Endothelial cell of umbilical vein (primary cell): ENCODE data around the gene DISP1. TPM values are rescaled to one million over a fixed set of nuclear protein-coding genes. Genes with fewer than 3 reads are reported as not detected.

Source experiments
- BruUV-seq: library from RNA; stranded (reverse); fragments of 400-500 nt; replicated peaks from 2 replicates; lab custom pipeline; 2021; lab: Mats Ljungman, UMichigan
- CTCF ChIA-PET: fragments of 300-600, 350-600 bp; sonication (Branson Sonifier 250); formaldehyde crosslinking; loops from one replicate; lab custom pipeline; 2021; ENCODE audit warnings: antibody characterized with exemption, inconsistent platforms; lab: Charles Lee
- POLR2A ChIA-PET: fragments of 300-600, 350-600 bp; sonication (Branson Sonifier 250); formaldehyde crosslinking; loops from one replicate; lab custom pipeline; 2021; ENCODE audit warnings: antibody characterized with exemption, inconsistent platforms; lab: Charles Lee
- DNase-seq: peaks from one replicate; pipeline ENCODE4 v3.0.0-alpha.2; 2011; ENCODE audit warnings: low read depth, low spot score
- FAIRE-seq: peaks from 2 replicates; lab custom pipeline; 2011; peaks lifted over from hg19 to GRCh38; lab: Jason Lieb, UNC
- H2AFZ ChIP-seq: 2 replicates; pipeline ENCODE4 v1.6.0; 2012; ENCODE audit warnings: low read depth, low read length, control low read depth, inconsistent platforms
- H3K27ac ChIP-seq: 2 replicates; pipeline ENCODE4 v1.5.1; 2011; ENCODE audit warnings: low read depth, mild to moderate bottlenecking, control low read depth, low read length, moderate library complexity; ENCODE audit not compliant: insufficient read depth
- H3K27me3 ChIP-seq, 2 experiments: 2 replicates each; pipeline versions ENCODE4 v1.6.0 to v1.6.1; 2011; ENCODE audit warnings: low read length in 2 of 2, mixed read lengths in 1 of 2; ENCODE audit not compliant: control insufficient read depth in 2 of 2, insufficient read depth in 2 of 2
- H3K36me3 ChIP-seq, 2 experiments: 2 replicates in 1 of 2; 3 replicates in 1 of 2; pipeline ENCODE4 v1.5.1; 2011; ENCODE audit warnings: low read length in 2 of 2, mild to moderate bottlenecking in 1 of 2, moderate library complexity in 1 of 2; ENCODE audit not compliant: control insufficient read depth in 2 of 2, insufficient read depth in 2 of 2; ENCODE audit errors: extremely low read depth in 1 of 2
- H3K4me1 ChIP-seq: 3 replicates; pipeline ENCODE4 v1.5.1; 2011; ENCODE audit warnings: mild to moderate bottlenecking, low read length; ENCODE audit not compliant: control insufficient read depth, insufficient read depth; ENCODE audit errors: extremely low read depth
- H3K4me2 ChIP-seq: 2 replicates; pipeline ENCODE4 v1.6.1; 2011; ENCODE audit warnings: low read length, control low read depth, mixed read lengths; ENCODE audit not compliant: insufficient read depth
- H3K4me3 ChIP-seq, 3 experiments: fragments of 200-600 bp in 1 of 3; sonication (generic), shearing (Covaris generic) in 1 of 3; replicated peaks in 1 of 3; 2 replicates each; pipeline ENCODE4 v1.5.1; 2011 to 2016; ENCODE audit warnings: control low read depth in 3 of 3, low read length in 3 of 3, mild to moderate bottlenecking in 2 of 3, inconsistent platforms in 1 of 3, low read depth in 1 of 3, moderate library complexity in 1 of 3; ENCODE audit not compliant: insufficient read depth in 1 of 3
- H3K79me2 ChIP-seq: 2 replicates; pipeline ENCODE4 v1.6.0; 2012; ENCODE audit warnings: low read length, inconsistent platforms; ENCODE audit not compliant: control insufficient read depth, insufficient read depth
- H3K9ac ChIP-seq: replicated peaks from 2 replicates; pipeline ENCODE3; 2011; ENCODE audit warnings: low read length, control low read depth; ENCODE audit not compliant: insufficient read depth; ENCODE audit errors: extremely low read depth
- H3K9me1 ChIP-seq: replicated peaks from 3 replicates; pipeline ENCODE4 v1.6.0; 2011; ENCODE audit warnings: mild to moderate bottlenecking, low read length; ENCODE audit not compliant: control insufficient read depth, insufficient read depth; ENCODE audit errors: extremely low read depth
- H3K9me3 ChIP-seq: replicated peaks from 2 replicates; pipeline ENCODE4 v1.5.1; 2012; ENCODE audit warnings: low read length, inconsistent platforms; ENCODE audit not compliant: control insufficient read depth, insufficient read depth
- H4K20me1 ChIP-seq: replicated peaks from 2 replicates; pipeline ENCODE3; 2011; ENCODE audit warnings: mild to moderate bottlenecking, low read length; ENCODE audit not compliant: control insufficient read depth, insufficient read depth; ENCODE audit errors: extremely low read depth
- EZH2 ChIP-seq: IDR thresholded peaks from 2 replicates; pipeline ENCODE4 v1.6.1; 2012; ENCODE audit warnings: borderline replicate concordance, low read depth, mild to moderate bottlenecking, moderate library complexity, low read length, inconsistent platforms; ENCODE audit not compliant: severe bottlenecking
- FOS ChIP-seq: IDR thresholded peaks from 2 replicates; pipeline ENCODE4 v1.6.1; 2011; ENCODE audit warnings: mild to moderate bottlenecking, low read length, moderate library complexity, borderline replicate concordance; ENCODE audit not compliant: insufficient read depth
- GATA2 ChIP-seq: IDR thresholded peaks from 2 replicates; pipeline ENCODE4 v1.7.0; 2011; ENCODE audit warnings: low read depth, mild to moderate bottlenecking, moderate library complexity, mixed read lengths, low read length; ENCODE audit not compliant: insufficient read length, insufficient read depth
- JUN ChIP-seq: IDR thresholded peaks from 2 replicates; pipeline ENCODE4 v1.6.1; 2011; ENCODE audit warnings: borderline replicate concordance, low read depth; ENCODE audit not compliant: insufficient read length, insufficient read depth
- MAX ChIP-seq: IDR thresholded peaks from 2 replicates; pipeline ENCODE4 v1.6.1; 2011; ENCODE audit not compliant: insufficient read depth, insufficient read length
- MYC ChIP-seq: IDR thresholded peaks from one replicate; pipeline ENCODE4 v1.6.1; 2011; ENCODE audit warnings: mild to moderate bottlenecking, low read depth, low read length
- POLR2A ChIP-seq: IDR thresholded peaks from 2 replicates; pipeline ENCODE4 v1.6.1; 2012; ENCODE audit warnings: low read depth, mild to moderate bottlenecking, control low read depth, low read length
- POLR2AphosphoS5 ChIP-seq: IDR thresholded peaks from 2 replicates; pipeline ENCODE4 v1.6.1; 2012; ENCODE audit warnings: low read depth, mild to moderate bottlenecking, control low read depth, low read length, moderate library complexity; ENCODE audit not compliant: insufficient read depth
- dilution Hi-C: fragments of 300-500 bp; cut with MboI; formaldehyde crosslinking; loops from one replicate; pipeline ENCODE4 v1.15.0; 2019; ENCODE audit warnings: low sequenced_read_pairs; ENCODE audit not compliant: extremely low pct_ligation_motif_present
- intact Hi-C: fragments of 100-400 bp; cut with micrococcal nuclease; formaldehyde crosslinking; loops from one replicate; pipeline ENCODE4 v1.10.0; 2022
- polyA plus RNA-seq, 4 experiments: library from polyadenylated mRNA; depleted of rRNA in 3 of 4; stranded (reverse) in 3 of 4; unstranded in 1 of 4; fragments of >200 nt; gene quantifications; 2 replicates each; pipeline versions ENCODE4 v1.2.1 to v1.2.3, GENCODE V29; 2011 to 2012; ENCODE audit warnings: missing spikeins in 1 of 4
- total RNA-seq: library from RNA; stranded (reverse); gene quantifications from 2 replicates; pipeline ENCODE4 v1.2.3, GENCODE V29; 2021

The DISP1 gene
- total and polyA plus RNA-seq, 2 donors (not counting 3 experiments of a cell fraction or from before 2014, with no cell fraction given): 3.9 TPM

DNA sequence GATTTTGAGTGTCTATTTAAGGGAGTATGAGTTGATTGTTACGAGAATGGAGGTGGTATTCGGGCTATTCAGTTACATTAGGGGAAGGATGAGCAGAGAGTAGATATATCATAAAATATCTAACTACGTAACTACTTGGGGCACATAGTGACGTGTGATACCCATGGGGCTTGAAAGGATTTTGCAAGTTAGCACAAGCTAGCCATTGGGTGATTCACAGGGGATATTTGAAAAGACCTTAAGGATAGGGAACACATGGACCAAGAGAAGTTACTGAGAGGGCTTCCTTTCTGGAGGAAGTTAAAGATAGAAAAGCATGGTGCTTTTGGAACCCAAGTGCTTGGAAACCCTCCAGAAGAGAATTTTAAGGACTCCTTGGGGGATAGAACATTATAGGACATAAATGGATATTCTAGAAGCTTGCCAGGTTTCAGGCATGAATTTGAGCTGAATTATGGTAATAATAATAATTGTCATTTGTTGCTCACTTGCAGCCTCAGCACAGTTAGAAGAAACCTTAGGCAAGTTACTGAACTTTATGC is 5.4 kb downstream of the DISP1 start:
- Histone ChIP-seq H3K4me1 (peaks cover 18% of the 10 kb centered on the region), H3K4me3 (no peak overlapping the region), H3K27ac (no peak overlapping the region), H2AFZ (no peak overlapping the region), H3K9me1 (no peaks in the 10 kb centered on the region), H3K79me2 (peaks cover 19% of the 10 kb centered on the region), H3K27me3 (no peaks in the 10 kb centered on the region), H3K9ac (no peak overlapping the region), H3K36me3 (no peaks in the 10 kb centered on the region), H4K20me1 (no peaks in the 10 kb centered on the region), H3K9me3 (no peaks in the 10 kb centered on the region), H3K4me2 (no peak overlapping the region)
- intact Hi-C loops (loop anchor here (5.0 kb wide), 1 partner anchor 127 kb away; no protein-coding TSS in a partner anchor), dilution Hi-C loops (no loop called here)
- DNase-seq (no peak), FAIRE-seq (no peak)
- no TSS peak for BruUV-seq
- TF ChIP-seq MYC: no peak
- no peak for TF ChIP-seq MAX
- TF ChIP-seq POLR2A: no peak
- no peak for TF ChIP-seq JUN
- no peak for TF ChIP-seq FOS
- TF ChIP-seq GATA2: no peak
- no peak for TF ChIP-seq POLR2AphosphoS5
- POLR2A ChIA-PET: no interaction called here
- CTCF ChIA-PET: no interaction called here

DNA sequence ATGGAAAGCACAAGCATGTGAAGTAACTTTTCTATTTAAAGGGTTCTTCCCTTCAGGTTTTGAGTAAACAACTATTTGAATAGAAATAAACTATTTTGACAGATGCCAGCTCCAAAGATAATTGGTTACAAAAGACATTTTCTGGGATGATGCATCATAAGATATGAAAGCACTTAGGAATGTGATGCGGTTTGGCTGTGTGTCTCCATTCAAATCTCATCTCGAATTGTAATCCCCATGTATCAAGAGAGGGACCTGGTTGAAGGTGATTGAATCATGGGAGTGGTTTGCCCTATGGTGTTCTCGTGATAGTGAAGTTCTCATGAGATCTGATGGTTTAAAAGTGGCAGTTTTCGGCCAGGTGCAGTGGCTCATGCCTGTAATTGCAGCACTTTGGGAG is 6.4 kb downstream of the DISP1 start:
- H4K20me1 ChIP-seq: no peaks in the 10 kb centered on the region
- POLR2A ChIA-PET: no interaction called here
- FAIRE-seq: no peak
- CTCF ChIA-PET: no interaction called here
- H3K27me3 ChIP-seq: no peaks in the 10 kb centered on the region
- no peak for DNase-seq
- H3K4me3 ChIP-seq: no peak overlapping the region
- H3K4me1 ChIP-seq: peaks cover 13% of the 10 kb centered on the region
- no peaks in the 10 kb centered on the region for H3K36me3 ChIP-seq
- H3K4me2 ChIP-seq: no peak overlapping the region
- peaks cover 16% of the 10 kb centered on the region for H3K79me2 ChIP-seq
- BruUV-seq: no TSS peak
- H3K9me3 ChIP-seq: no peaks in the 10 kb centered on the region
- no peak overlapping the region for H3K27ac ChIP-seq
- no peak overlapping the region for H3K9ac ChIP-seq
- dilution Hi-C loops: no loop called here
- TF ChIP-seq JUN (no peak), FOS (no peak), MYC (no peak), POLR2AphosphoS5 (no peak), EZH2 (no peak), POLR2A (no peak), GATA2 (no peak)
- H3K9me1 ChIP-seq: no peaks in the 10 kb centered on the region
- no peak overlapping the region for H2AFZ ChIP-seq
- intact Hi-C loops: loop anchor here (5.0 kb wide), 1 partner anchor 126 kb away; no protein-coding TSS in a partner anchor
